Type B pancreatic cell (in vitro differentiated cells): ENCODE measurements around the gene SNCG. TPM values are rescaled to one million over a fixed set of nuclear protein-coding genes. Genes with fewer than 3 reads are reported as not detected.

Experiments
- DNase-seq: peaks from one replicate; pipeline ENCODE4 v3.0.0; 2021; ENCODE audit warnings: mixed read lengths; ENCODE audit not compliant: unreplicated experiment; ENCODE audit errors: extremely low spot score
- H3K27ac Mint-ChIP-seq: 2 replicates; pipeline ENCODE4 v1.8.0; 2021; ENCODE audit warnings: mild to moderate bottlenecking, mixed read lengths
- H3K27me3 Mint-ChIP-seq: 2 replicates; pipeline ENCODE4 v1.8.0; 2021; ENCODE audit warnings: mixed read lengths
- H3K36me3 Mint-ChIP-seq: 2 replicates; pipeline ENCODE4 v1.8.0; 2021; ENCODE audit warnings: mixed read lengths
- H3K4me1 Mint-ChIP-seq: one replicate; pipeline ENCODE4 v1.8.0; 2021; ENCODE audit warnings: mixed read lengths; ENCODE audit not compliant: unreplicated experiment
- H3K4me3 Mint-ChIP-seq: 2 replicates; pipeline ENCODE4 v1.8.0; 2021; ENCODE audit warnings: mild to moderate bottlenecking, mixed read lengths
- H3K9me3 Mint-ChIP-seq: 2 replicates; pipeline ENCODE4 v1.8.0; 2021; ENCODE audit warnings: mixed read lengths
- long read RNA-seq: library from polyadenylated mRNA; unstranded; transcript quantifications from one replicate; pipeline ENCODE4 v2.0.0, GENCODE V29; 2020
- total RNA-seq: library from RNA; stranded (reverse); gene quantifications from 2 replicates; pipeline ENCODE4 v1.2.1, GENCODE V29; 2021; ENCODE audit warnings: low replicate concordance
- TF ChIP-seq, protein P1 (sequence below): fragments of 200-600 bp; sonication (generic); conservative IDR thresholded peaks from 2 replicates; pipeline ENCODE4 v1.5.0; 2021; ENCODE audit warnings: antibody characterized with exemption, mild to moderate bottlenecking

The SNCG gene
- 60.4 and 77.6 TPM in 2 replicates for total RNA-seq
- long read RNA-seq, transcript SNCG-202 (5 exons, 701 nt): major isoform, 16 of 17 reads
- long read RNA-seq, partial matches to known transcripts: 0 of 17 reads
- long read RNA-seq, other reads (novel, unspliced or antisense): 1 of 17 reads

DNA sequence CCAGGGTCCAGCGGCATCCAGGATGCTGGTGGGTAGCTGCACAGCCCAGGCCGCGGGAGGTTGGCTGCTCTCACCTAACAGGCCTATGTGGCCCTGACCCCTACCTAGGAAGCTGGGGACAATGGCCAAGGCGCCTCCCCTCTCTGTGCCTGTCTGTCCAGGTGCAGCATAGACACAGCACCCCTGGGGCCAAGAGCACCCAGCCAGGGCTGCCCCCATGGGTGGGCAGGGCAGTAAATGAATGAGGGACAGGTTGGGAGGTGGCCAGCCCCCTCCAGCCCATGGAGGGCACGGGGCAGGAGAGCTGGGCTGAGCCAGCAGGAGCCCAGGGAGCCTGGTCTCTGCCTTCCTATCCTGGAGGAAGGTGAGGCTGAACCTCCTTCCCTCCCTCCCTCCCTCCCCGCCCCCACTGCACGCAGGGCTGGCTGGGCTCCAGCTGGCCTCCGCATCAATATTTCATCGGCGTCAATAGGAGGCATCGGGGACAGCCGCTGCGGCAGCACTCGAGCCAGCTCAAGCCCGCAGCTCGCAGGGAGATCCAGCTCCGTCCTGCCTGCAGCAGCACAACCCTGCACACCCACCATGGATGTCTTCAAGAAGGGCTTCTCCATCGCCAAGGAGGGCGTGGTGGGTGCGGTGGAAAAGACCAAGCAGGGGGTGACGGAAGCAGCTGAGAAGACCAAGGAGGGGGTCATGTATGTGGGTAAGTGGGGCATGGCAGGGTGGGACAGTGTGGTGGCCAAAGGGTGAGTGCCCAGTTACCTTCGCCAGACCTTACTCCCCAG lies at the start of gene SNCG:
SNCG (plus strand) TSS at position 484 of the 785 bp plus-strand sequence; CDS start at position 583, 99 bp downstream.
- no peaks in the 10 kb centered on the region for H3K27me3 Mint-ChIP-seq
- peak within 1 kb of the TSS; percentile 74 for H3K27ac Mint-ChIP-seq
- H3K4me1 Mint-ChIP-seq: peaks cover 24% of the 10 kb centered on the region
- no peaks in the 10 kb centered on the region for H3K9me3 Mint-ChIP-seq
- TF ChIP-seq, protein P1, sequence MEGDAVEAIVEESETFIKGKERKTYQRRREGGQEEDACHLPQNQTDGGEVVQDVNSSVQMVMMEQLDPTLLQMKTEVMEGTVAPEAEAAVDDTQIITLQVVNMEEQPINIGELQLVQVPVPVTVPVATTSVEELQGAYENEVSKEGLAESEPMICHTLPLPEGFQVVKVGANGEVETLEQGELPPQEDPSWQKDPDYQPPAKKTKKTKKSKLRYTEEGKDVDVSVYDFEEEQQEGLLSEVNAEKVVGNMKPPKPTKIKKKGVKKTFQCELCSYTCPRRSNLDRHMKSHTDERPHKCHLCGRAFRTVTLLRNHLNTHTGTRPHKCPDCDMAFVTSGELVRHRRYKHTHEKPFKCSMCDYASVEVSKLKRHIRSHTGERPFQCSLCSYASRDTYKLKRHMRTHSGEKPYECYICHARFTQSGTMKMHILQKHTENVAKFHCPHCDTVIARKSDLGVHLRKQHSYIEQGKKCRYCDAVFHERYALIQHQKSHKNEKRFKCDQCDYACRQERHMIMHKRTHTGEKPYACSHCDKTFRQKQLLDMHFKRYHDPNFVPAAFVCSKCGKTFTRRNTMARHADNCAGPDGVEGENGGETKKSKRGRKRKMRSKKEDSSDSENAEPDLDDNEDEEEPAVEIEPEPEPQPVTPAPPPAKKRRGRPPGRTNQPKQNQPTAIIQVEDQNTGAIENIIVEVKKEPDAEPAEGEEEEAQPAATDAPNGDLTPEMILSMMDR: no peak
- DNase-seq: no peak
- peak within 1 kb of the TSS; percentile 86 for H3K4me3 Mint-ChIP-seq
- H3K36me3 Mint-ChIP-seq: no peaks in the 10 kb centered on the region

DNA sequence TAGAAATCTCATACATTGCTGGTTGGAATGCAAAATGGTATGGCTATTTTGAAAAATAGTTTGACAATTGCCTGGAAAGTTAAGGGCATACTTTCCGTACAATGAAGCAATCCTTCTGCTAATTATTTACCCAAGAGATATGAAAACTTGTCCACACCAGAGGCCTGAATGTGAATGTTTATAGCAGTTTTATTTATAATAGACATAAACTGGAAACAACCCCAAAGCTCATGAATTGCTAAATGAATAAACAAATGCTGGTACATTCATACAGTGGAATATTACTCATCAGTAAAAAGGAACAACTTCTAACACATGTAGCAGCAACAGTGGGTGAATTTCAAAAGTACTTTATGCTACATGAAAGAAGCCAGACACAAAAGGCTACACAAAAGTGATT lies 43.7 kb upstream of the SNCG start:
- H3K4me1 Mint-ChIP-seq: no peaks in the 10 kb centered on the region
- H3K27me3 Mint-ChIP-seq: no peaks in the 10 kb centered on the region
- H3K4me3 Mint-ChIP-seq: no peak overlapping the region
- no peak for DNase-seq
- TF ChIP-seq, protein P1: no peak
- H3K9me3 Mint-ChIP-seq: no peaks in the 10 kb centered on the region
- H3K27ac Mint-ChIP-seq: no peak overlapping the region
- H3K36me3 Mint-ChIP-seq: peaks cover 33% of the 10 kb centered on the region

DNA sequence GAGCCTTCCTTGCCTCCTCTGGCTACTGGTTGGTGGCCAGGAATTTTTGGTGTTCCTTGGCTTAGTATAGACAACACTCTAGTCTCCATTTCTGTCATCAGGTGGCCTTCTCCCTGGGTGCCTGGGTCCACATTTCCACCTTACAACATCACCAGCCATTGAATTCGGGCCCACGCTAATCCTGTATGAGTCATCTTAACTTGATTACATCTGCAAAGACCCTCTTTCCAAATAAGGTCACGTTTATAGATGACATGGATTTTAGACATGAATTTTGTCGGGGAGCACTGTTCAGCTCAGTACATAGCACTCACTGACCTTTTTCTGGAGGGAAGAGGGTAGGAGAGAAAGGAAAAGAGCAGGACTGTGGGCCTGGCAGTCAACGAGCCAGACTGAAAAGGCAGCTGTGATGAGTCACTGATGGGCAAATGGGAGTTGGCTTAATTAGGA lies 40.4 kb upstream of the SNCG start:
- H3K4me3 Mint-ChIP-seq: no peak overlapping the region
- TF ChIP-seq, protein P1: no peak
- no peak for DNase-seq
- no peak overlapping the region for H3K27ac Mint-ChIP-seq
- no peaks in the 10 kb centered on the region for H3K27me3 Mint-ChIP-seq
- no peaks in the 10 kb centered on the region for H3K9me3 Mint-ChIP-seq
- no peaks in the 10 kb centered on the region for H3K4me1 Mint-ChIP-seq
- peaks cover 42% of the 10 kb centered on the region for H3K36me3 Mint-ChIP-seq

DNA sequence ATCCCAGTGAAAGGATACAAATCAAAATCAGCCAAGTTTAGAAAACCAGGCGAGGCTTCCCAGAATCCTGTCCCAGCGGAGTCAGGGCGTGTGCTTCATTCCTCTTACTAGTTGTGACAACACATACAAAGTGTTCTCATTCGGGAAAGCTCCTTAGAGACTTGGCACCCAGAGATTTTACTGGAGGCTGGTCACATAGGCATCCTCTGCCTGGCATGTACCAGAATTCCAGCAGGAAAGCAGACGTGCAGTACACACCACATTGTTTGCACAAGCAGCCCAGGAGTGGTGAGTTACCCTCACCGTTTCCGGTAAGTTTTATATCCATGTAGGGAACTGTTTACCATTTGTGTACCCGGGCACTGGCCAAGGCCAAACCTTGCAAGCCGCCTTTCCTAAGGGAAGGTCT lies 35.8 kb upstream of the SNCG start:
- Mint-ChIP-seq H3K27ac (no peak overlapping the region), H3K4me3 (no peak overlapping the region), H3K4me1 (no peaks in the 10 kb centered on the region), H3K9me3 (no peaks in the 10 kb centered on the region), H3K27me3 (no peaks in the 10 kb centered on the region), H3K36me3 (peaks cover 25% of the 10 kb centered on the region)
- TF ChIP-seq, protein P1: no peak
- no peak for DNase-seq

DNA sequence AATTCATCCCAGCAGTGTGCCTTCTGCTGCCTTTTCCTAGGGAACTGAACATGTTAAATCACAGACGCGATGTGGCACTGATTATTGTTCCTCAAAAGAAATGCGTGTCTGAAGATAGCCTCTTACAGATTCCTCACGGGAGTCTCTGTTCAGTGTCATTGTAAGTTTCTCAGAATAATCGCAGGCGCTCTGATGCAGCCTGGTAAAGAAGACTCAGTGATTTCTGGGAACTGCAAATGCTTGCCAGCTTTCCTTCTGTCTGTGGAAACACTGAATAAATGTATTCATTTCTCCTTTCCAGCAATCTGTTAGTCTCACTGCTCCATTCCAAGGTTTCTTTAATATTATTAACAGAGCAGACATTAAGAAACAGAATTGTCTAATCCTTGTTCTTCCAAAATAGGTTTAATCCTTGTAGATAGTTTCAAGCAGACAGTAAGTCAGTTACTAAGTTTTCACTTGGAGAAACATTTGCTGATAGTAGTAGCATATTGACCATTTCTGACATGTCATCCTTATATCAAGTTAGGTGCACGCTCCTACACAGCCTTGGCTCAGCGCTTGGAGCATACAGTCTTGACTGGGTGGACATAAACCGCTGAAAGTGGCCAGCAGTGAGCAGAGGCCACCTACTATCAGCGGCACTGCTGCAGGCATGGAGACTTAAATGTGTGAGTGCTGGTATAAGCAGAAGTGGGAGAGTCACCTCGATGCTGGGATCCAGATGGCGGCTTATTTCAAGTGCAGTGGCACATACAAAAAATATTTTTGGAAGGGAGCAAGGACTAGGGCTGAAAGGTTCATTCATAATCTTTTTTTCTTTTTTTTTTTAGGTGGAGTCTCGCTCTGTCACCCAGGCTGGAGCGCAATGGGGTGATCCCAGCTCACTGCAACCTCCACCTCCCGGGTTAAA lies 28.7 kb upstream of the SNCG start:
- DNase-seq: no peak
- Mint-ChIP-seq H3K4me1 (no peaks in the 10 kb centered on the region), H3K27ac (no peak overlapping the region), H3K36me3 (peaks cover 13% of the 10 kb centered on the region), H3K4me3 (no peak overlapping the region), H3K27me3 (no peaks in the 10 kb centered on the region), H3K9me3 (no peaks in the 10 kb centered on the region)
- TF ChIP-seq, protein P1: no peak
